GM12878 (cell line): ENCODE measurements around the gene FGF13. TPM values are rescaled to one million over a fixed set of nuclear protein-coding genes. Genes with fewer than 3 reads are reported as not detected.

Experiments used
- ATAC-seq: fragments of 200-7000 bp; cut with Tn5 transposase; 3 replicates; pipeline ENCODE4 v1.9.1; 2020; ENCODE audit warnings: mild to moderate bottlenecking, moderate library complexity
- BruUV-seq: library from RNA; stranded (reverse); fragments of 400-500 nt; replicated peaks from 2 replicates; lab custom pipeline; 2021; lab: Mats Ljungman, UMichigan
- CTCF ChIA-PET: fragments of 300-600 bp; sonication (Branson Sonifier 250); formaldehyde crosslinking; extraction: SDS; loops from one replicate; lab custom pipeline; 2021; ENCODE audit warnings: inconsistent platforms; lab: Yijun Ruan, JAX
- POLR2A ChIA-PET: fragments of 350-600 bp; formaldehyde crosslinking; extraction: SDS; loops from one replicate; lab custom pipeline; 2021; ENCODE audit warnings: inconsistent platforms; lab: Charles Lee
- RAD21 ChIA-PET: fragments of 300-600 bp; sonication (Branson Sonifier 250); formaldehyde crosslinking; loops from one replicate; lab custom pipeline; 2023; ENCODE audit warnings: antibody characterized with exemption; ENCODE audit not compliant: unreplicated experiment; lab: Charles Lee
- SMC1A ChIA-PET: fragments of 300-600 bp; sonication (Branson Sonifier 250); formaldehyde crosslinking; loops from one replicate; lab custom pipeline; 2023; ENCODE audit not compliant: unreplicated experiment, uncharacterized antibody; lab: Charles Lee
- DNase-seq: peaks from one replicate; pipeline ENCODE4 v3.0.0-alpha.2; 2011; ENCODE audit warnings: low read depth, low spot score
- FAIRE-seq: peaks from 3 replicates; lab custom pipeline; 2011; peaks lifted over from hg19 to GRCh38; lab: Jason Lieb, UNC
- H2AFZ ChIP-seq: 2 replicates; pipeline ENCODE4 v1.6.0; 2011; ENCODE audit warnings: low read depth, low read length, control low read depth; ENCODE audit not compliant: control insufficient read depth
- H3K27ac ChIP-seq: 2 replicates; pipeline ENCODE4 v1.5.1; 2011; ENCODE audit warnings: control low read depth; ENCODE audit not compliant: control insufficient read depth, insufficient read depth
- H3K27me3 ChIP-seq, 2 experiments: replicated peaks in 1 of 2; 2 replicates each; pipeline versions ENCODE4 v1.6.0 to v1.6.1; 2011; ENCODE audit warnings: low read length in 1 of 2; ENCODE audit not compliant: control insufficient read depth in 2 of 2, insufficient read depth in 2 of 2
- H3K36me3 ChIP-seq, 2 experiments: 2 replicates each; pipeline ENCODE4 v1.5.1; 2011; ENCODE audit warnings: low read length in 1 of 2; ENCODE audit not compliant: control insufficient read depth in 2 of 2, insufficient read depth in 2 of 2
- H3K4me1 ChIP-seq: 2 replicates; pipeline ENCODE4 v1.6.1; 2011; ENCODE audit warnings: mild to moderate bottlenecking, low read length, moderate library complexity, mixed read lengths; ENCODE audit not compliant: control insufficient read depth, insufficient read depth
- H3K4me2 ChIP-seq: 2 replicates; pipeline ENCODE4 v1.6.0; 2011; ENCODE audit warnings: control low read depth; ENCODE audit not compliant: control insufficient read depth, insufficient read depth
- H3K4me3 ChIP-seq: fragments of 200-600 bp; sonication (generic); 2 replicates; pipeline ENCODE4 v1.5.1; 2016
- H3K79me2 ChIP-seq: 2 replicates; pipeline ENCODE4 v1.6.0; 2011; ENCODE audit warnings: low read length; ENCODE audit not compliant: control insufficient read depth, insufficient read depth
- H3K9ac ChIP-seq: 2 replicates; pipeline ENCODE4 v1.8.0; 2011; ENCODE audit warnings: low read length, control low read depth, mixed read lengths; ENCODE audit not compliant: control insufficient read depth, insufficient read depth
- H3K9me3 ChIP-seq: replicated peaks from 3 replicates; pipeline ENCODE4 v1.5.1; 2011; ENCODE audit warnings: mild to moderate bottlenecking, low read length; ENCODE audit not compliant: control insufficient read depth, insufficient read depth
- H4K20me1 ChIP-seq: 2 replicates; pipeline ENCODE4 v1.6.0; 2011; ENCODE audit not compliant: control insufficient read depth, insufficient read depth
- ASH2L ChIP-seq: fragments of 300-600, 200-600 bp; sonication (generic); IDR thresholded peaks from 2 replicates; pipeline ENCODE4 v1.6.1; 2017; ENCODE audit warnings: low read depth, mild to moderate bottlenecking, borderline replicate concordance
- JUNB ChIP-seq: IDR thresholded peaks from 2 replicates; pipeline ENCODE4 v1.6.1; 2016; ENCODE audit warnings: antibody characterized with exemption, mild to moderate bottlenecking
- MEF2B ChIP-seq: fragments of 450-650 bp; IDR thresholded peaks from 2 replicates; pipeline ENCODE4 v1.6.1; 2018; ENCODE audit warnings: mild to moderate bottlenecking, moderate library complexity; ENCODE audit not compliant: partially characterized antibody, poor library complexity, severe bottlenecking
- PAX5 ChIP-seq: IDR thresholded peaks from 2 replicates; pipeline ENCODE4 v1.6.1; 2011; ENCODE audit warnings: low read depth, low read length, borderline replicate concordance
- POU2F2 ChIP-seq: IDR thresholded peaks from 3 replicates; pipeline ENCODE4 v1.6.1; 2011; ENCODE audit warnings: low read depth, mild to moderate bottlenecking, low read length, borderline replicate concordance
- RBBP5 ChIP-seq: fragments of 200-600 bp; sonication (generic); conservative IDR thresholded peaks from 2 replicates; pipeline ENCODE4 v1.6.1; 2016
- REST ChIP-seq: IDR thresholded peaks from 2 replicates; pipeline ENCODE4 v1.6.1; 2012; ENCODE audit warnings: mild to moderate bottlenecking, low read depth, low read length
- RUNX3 ChIP-seq: IDR thresholded peaks from 2 replicates; pipeline ENCODE4 v1.6.1; 2012; ENCODE audit warnings: low read length, inconsistent platforms
- WGBS: methylation state at CpG from one replicate; pipeline ENCODE4 v1.1.6; 2016; ENCODE audit warnings: low lambda C conversion rate; ENCODE audit not compliant: insufficient replicate concordance, insufficient coverage; ENCODE audit errors: missing lambda C conversion rate; 5-methylcytosine and 5-hydroxymethylcytosine counted together
- in situ Hi-C: fragments of 300-500 bp; cut with MboI; formaldehyde crosslinking; loops from 9 replicates; pipeline ENCODE4 v1.14.3; 2018; ENCODE audit warnings: mixed read lengths
- intact Hi-C: fragments of 100-400 bp; cut with micrococcal nuclease; formaldehyde crosslinking; loops from one replicate; pipeline ENCODE4 v1.14.2; 2022; ENCODE audit not compliant: unreplicated experiment
- polyA plus RNA-seq, 11 experiments: library from polyadenylated mRNA; depleted of rRNA in 4 of 11; unstranded in 6 of 11; stranded (reverse) in 5 of 11; fragments of >200 nt; fragmentation: Nextera tagmentation in 4 of 11; fragmentation: Illumina TruSeq in 1 of 11; extraction: Ambion mirVana in 4 of 11; extraction: Trizol in 1 of 11; gene quantifications; 1 replicate in 1 of 11; 2 replicates in 10 of 11; pipeline versions ENCODE4 v1.2.1 to v1.2.3, GENCODE V29; 2011 to 2016; ENCODE audit warnings: inconsistent platforms in 2 of 11, missing spikeins in 2 of 11, low read depth in 1 of 11
- total RNA-seq, 4 experiments: library from RNA; depleted of rRNA in 3 of 4; stranded (reverse); fragments of >200 nt in 3 of 4; fragmentation: Illumina TruSeq in 1 of 4; extraction: Trizol in 1 of 4; gene quantifications; 2 replicates each; pipeline versions ENCODE4 v1.2.1 to v1.2.3, GENCODE V29; 2013 to 2021
- TF ChIP-seq, protein P1 (sequence below), 3 experiments: IDR thresholded peaks in 2 of 3; conservative IDR thresholded peaks in 1 of 3; 2 replicates each; pipeline ENCODE4 v1.5.1; 2011; ENCODE audit warnings: low read depth in 3 of 3, low read length in 3 of 3, mild to moderate bottlenecking in 3 of 3, control low read depth in 2 of 3, moderate library complexity in 2 of 3, inconsistent platforms in 1 of 3, mixed read lengths in 1 of 3; ENCODE audit not compliant: control insufficient read depth in 2 of 3, insufficient read depth in 1 of 3; ENCODE audit errors: extremely low read depth in 1 of 3
- TF ChIP-seq, protein P2 (sequence below): fragments of 450-650 bp; IDR thresholded peaks from 2 replicates; pipeline ENCODE4 v1.6.1; 2017; ENCODE audit warnings: mild to moderate bottlenecking, moderate library complexity
- TF ChIP-seq, protein P3 (sequence below): fragments of 450-650 bp; IDR thresholded peaks from 2 replicates; pipeline ENCODE4 v1.6.1; 2016; ENCODE audit warnings: mild to moderate bottlenecking

The FGF13 gene
- total and polyA plus RNA-seq, 10 of the 15 experiments (the other 5 are each of a cell fraction or from before 2014, with no cell fraction given): 0.08 to 0.68 (median 0.28) TPM; not detected in 1

DNA sequence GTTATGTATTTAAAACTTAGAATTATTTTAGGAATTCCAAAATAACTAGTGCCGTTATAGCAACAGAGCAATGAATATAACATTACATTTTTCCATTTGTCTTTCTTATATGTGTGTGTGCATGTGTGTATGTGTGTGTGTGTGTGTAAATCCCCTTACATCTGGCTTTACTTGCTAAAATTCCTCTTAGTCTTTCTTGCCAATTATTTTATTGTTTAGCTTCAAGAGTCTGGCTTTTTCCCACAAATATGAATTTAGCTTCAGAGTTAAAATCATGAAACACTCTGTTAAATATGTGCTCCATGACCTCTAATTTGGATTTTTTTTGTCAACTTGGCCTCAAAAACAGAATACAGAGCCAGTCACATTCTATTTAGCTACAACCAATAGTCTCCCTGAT lies 18.9 kb downstream of the FGF13 start:
- Histone ChIP-seq H3K36me3 (no peaks in the 10 kb centered on the region), H3K79me2 (no peaks in the 10 kb centered on the region), H2AFZ (no peak overlapping the region), H3K9ac (no peak overlapping the region), H3K4me2 (no peak overlapping the region), H4K20me1 (no peaks in the 10 kb centered on the region), H3K27me3 (no peaks in the 10 kb centered on the region; a peak in 1 of 4 replicates), H3K4me3 (no peak overlapping the region), H3K4me1 (no peaks in the 10 kb centered on the region), H3K9me3 (no peaks in the 10 kb centered on the region), H3K27ac (no peak overlapping the region)
- ATAC-seq (no peak), FAIRE-seq (no peak), DNase-seq (no peak)
- ChIA-PET CTCF (no interaction called here), SMC1A (no interaction called here), RAD21 (interaction anchor here (0.7 kb wide), 1 partner anchor 583 kb away, joined by 3 read pairs; no protein-coding TSS in a partner anchor), POLR2A (no interaction called here)
- WGBS: 62% methylated on average over 1 of the region's 1 CpG
- in situ Hi-C loops (no loop called here), intact Hi-C loops (no loop called here)
- no TSS peak for BruUV-seq
- TF ChIP-seq, protein P1, sequence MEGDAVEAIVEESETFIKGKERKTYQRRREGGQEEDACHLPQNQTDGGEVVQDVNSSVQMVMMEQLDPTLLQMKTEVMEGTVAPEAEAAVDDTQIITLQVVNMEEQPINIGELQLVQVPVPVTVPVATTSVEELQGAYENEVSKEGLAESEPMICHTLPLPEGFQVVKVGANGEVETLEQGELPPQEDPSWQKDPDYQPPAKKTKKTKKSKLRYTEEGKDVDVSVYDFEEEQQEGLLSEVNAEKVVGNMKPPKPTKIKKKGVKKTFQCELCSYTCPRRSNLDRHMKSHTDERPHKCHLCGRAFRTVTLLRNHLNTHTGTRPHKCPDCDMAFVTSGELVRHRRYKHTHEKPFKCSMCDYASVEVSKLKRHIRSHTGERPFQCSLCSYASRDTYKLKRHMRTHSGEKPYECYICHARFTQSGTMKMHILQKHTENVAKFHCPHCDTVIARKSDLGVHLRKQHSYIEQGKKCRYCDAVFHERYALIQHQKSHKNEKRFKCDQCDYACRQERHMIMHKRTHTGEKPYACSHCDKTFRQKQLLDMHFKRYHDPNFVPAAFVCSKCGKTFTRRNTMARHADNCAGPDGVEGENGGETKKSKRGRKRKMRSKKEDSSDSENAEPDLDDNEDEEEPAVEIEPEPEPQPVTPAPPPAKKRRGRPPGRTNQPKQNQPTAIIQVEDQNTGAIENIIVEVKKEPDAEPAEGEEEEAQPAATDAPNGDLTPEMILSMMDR (IDR thresholded peaks at IDR 0.05 in 2 of 3, conservative IDR thresholded peaks at IDR 0.05 in 1 of 3; ENCODE audit: control insufficient read depth in 2 of 3, extremely low read depth in 1 of 3, insufficient read depth in 1 of 3, low read depth in 3 of 3, low read length in 3 of 3): no peak
- no peak for TF ChIP-seq ASH2L
- no peak for TF ChIP-seq RBBP5
- TF ChIP-seq JUNB: no peak
- TF ChIP-seq POU2F2: no peak
- no peak for TF ChIP-seq PAX5
- TF ChIP-seq MEF2B: no peak
- TF ChIP-seq, protein P2, sequence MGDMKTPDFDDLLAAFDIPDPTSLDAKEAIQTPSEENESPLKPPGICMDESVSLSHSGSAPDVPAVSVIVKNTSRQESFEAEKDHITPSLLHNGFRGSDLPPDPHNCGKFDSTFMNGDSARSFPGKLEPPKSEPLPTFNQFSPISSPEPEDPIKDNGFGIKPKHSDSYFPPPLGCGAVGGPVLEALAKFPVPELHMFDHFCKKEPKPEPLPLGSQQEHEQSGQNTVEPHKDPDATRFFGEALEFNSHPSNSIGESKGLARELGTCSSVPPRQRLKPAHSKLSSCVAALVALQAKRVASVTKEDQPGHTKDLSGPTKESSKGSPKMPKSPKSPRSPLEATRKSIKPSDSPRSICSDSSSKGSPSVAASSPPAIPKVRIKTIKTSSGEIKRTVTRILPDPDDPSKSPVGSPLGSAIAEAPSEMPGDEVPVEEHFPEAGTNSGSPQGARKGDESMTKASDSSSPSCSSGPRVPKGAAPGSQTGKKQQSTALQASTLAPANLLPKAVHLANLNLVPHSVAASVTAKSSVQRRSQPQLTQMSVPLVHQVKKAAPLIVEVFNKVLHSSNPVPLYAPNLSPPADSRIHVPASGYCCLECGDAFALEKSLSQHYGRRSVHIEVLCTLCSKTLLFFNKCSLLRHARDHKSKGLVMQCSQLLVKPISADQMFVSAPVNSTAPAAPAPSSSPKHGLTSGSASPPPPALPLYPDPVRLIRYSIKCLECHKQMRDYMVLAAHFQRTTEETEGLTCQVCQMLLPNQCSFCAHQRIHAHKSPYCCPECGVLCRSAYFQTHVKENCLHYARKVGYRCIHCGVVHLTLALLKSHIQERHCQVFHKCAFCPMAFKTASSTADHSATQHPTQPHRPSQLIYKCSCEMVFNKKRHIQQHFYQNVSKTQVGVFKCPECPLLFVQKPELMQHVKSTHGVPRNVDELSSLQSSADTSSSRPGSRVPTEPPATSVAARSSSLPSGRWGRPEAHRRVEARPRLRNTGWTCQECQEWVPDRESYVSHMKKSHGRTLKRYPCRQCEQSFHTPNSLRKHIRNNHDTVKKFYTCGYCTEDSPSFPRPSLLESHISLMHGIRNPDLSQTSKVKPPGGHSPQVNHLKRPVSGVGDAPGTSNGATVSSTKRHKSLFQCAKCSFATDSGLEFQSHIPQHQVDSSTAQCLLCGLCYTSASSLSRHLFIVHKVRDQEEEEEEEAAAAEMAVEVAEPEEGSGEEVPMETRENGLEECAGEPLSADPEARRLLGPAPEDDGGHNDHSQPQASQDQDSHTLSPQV: no peak
- TF ChIP-seq, protein P3, sequence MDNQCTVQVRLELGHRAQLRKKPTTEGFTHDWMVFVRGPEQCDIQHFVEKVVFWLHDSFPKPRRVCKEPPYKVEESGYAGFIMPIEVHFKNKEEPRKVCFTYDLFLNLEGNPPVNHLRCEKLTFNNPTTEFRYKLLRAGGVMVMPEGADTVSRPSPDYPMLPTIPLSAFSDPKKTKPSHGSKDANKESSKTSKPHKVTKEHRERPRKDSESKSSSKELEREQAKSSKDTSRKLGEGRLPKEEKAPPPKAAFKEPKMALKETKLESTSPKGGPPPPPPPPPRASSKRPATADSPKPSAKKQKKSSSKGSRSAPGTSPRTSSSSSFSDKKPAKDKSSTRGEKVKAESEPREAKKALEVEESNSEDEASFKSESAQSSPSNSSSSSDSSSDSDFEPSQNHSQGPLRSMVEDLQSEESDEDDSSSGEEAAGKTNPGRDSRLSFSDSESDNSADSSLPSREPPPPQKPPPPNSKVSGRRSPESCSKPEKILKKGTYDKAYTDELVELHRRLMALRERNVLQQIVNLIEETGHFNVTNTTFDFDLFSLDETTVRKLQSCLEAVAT: no peak
- no peak for TF ChIP-seq REST
- TF ChIP-seq RUNX3: no peak
